Adrenal gland (tissue), 5 donors: Measurements from ENCODE around the gene PLOD2.

Source experiments
- CTCF ChIP-seq, 6 experiments: fragments of 450-650 bp in 4 of 6; fragments of 200-600 bp in 2 of 6; sonication (generic) in 1 of 6; IDR thresholded peaks; 1 replicate in 5 of 6; 2 replicates in 1 of 6; pipeline versions ENCODE4 v1.5.1 to v1.8.0; 2016 to 2021; ENCODE audit warnings: antibody characterized with exemption in 6 of 6, mild to moderate bottlenecking in 2 of 6, moderate library complexity in 1 of 6
- POLR2A ChIP-seq, 2 donors: fragments of 450-650 bp; IDR thresholded peaks; one replicate each; pipeline ENCODE4 v1.6.1; 2017; ENCODE audit warnings: antibody characterized with exemption in 2 of 2, mild to moderate bottlenecking in 2 of 2, moderate library complexity in 1 of 2
- donor health status: DM: no; HTN: no; CAD: no.

GRCh38 chr3:146047485-146047884, 113.5 kb downstream of the PLOD2 start:
- TF ChIP-seq POLR2A (IDR thresholded peaks at IDR 0.05) = no peak
- no peak for TF ChIP-seq CTCF (IDR thresholded peaks at IDR 0.05)
